ENCODE measurements around the gene CDKN1A.
"Not testable (repeated sequence)": the region's sequence is repeated elsewhere in the genome, so short reads cannot be mapped to it uniquely, and the experiment has no call there.

CDKN1A gene

GRCh38 chr6:36717871-36718540, 39.5 kb downstream of the CDKN1A start:
- no peaks in the 10 kb centered on the region for H3K36me3 ChIP-seq (ENCODE audit: control insufficient read depth, insufficient read depth, low read length)
- no peaks in the 10 kb centered on the region for H3K4me1 ChIP-seq (ENCODE audit: control insufficient read depth, insufficient read depth, low read length, poor library complexity, severe bottlenecking)
- no peaks in the 10 kb centered on the region for H3K9me3 ChIP-seq (ENCODE audit: control insufficient read depth, low read length)
- H3K27me3 ChIP-seq (replicated peaks; ENCODE audit: control insufficient read depth, insufficient read depth, low read length, poor library complexity, severe bottlenecking) = no peaks in the 10 kb centered on the region
- no peak overlapping the region for H3K4me3 ChIP-seq (ENCODE audit: insufficient read depth, low read depth, low read length, poor library complexity, severe bottlenecking)
- no peak overlapping the region for H3K27ac ChIP-seq (ENCODE audit: insufficient read depth, low read length, poor library complexity, severe bottlenecking)
- no peak for DNase-seq

DNA sequence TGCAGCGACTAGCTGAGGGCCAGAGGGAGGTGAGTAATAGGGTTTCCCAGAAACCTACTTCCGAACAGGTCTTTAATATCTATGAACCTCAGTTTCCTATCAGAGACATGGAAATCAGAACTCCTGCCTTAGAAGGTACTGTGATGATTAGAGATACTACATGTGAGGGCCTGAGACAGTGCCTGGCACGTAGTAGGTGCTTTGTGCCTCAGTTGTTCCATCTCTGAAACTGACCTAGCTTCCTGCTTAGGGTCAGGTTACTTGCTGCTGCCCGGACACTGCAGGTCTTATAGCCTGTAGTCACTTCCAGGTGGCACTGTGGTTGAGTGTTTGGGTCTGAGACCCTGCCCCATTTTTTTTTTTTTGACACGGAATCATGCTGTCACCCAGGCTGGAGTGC, 40.0 kb downstream of the CDKN1A start:
- no peak for DNase-seq
- no peaks in the 10 kb centered on the region for H3K4me1 ChIP-seq (ENCODE audit: control insufficient read depth, insufficient read depth, low read length, poor library complexity, severe bottlenecking)
- no peak overlapping the region for H3K27ac ChIP-seq (ENCODE audit: insufficient read depth, low read length, poor library complexity, severe bottlenecking)
- H3K27me3 ChIP-seq (replicated peaks; ENCODE audit: control insufficient read depth, insufficient read depth, low read length, poor library complexity, severe bottlenecking) = no peaks in the 10 kb centered on the region
- H3K4me3 ChIP-seq (ENCODE audit: insufficient read depth, low read depth, low read length, poor library complexity, severe bottlenecking) = no peak overlapping the region
- no peaks in the 10 kb centered on the region for H3K36me3 ChIP-seq (ENCODE audit: control insufficient read depth, insufficient read depth, low read length)
- no peaks in the 10 kb centered on the region for H3K9me3 ChIP-seq (ENCODE audit: control insufficient read depth, low read length)

DNA sequence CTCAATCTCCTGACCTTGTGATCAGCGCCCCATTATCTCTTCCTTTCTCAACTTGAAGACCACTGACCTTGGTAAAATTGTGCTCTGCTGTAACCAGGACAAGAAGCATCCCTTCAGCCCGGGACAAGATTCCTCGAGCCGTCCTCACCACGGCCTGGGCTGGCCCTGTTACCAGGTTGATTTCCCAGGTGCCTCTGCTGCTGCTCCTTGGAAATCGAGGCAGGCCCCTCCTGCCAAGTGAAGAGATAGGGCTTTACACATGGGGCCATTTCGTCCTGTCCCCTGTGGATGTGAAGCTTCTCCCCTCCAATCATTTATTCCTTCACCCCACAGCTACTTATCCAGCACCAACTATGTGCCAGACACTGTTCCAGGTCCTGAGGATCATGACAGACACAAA, 40.6 kb downstream of the CDKN1A start:
- no peaks in the 10 kb centered on the region for H3K27me3 ChIP-seq (replicated peaks; ENCODE audit: control insufficient read depth, insufficient read depth, low read length, poor library complexity, severe bottlenecking)
- no peak overlapping the region for H3K4me3 ChIP-seq (ENCODE audit: insufficient read depth, low read depth, low read length, poor library complexity, severe bottlenecking)
- H3K4me1 ChIP-seq (ENCODE audit: control insufficient read depth, insufficient read depth, low read length, poor library complexity, severe bottlenecking) = no peaks in the 10 kb centered on the region
- no peak overlapping the region for H3K27ac ChIP-seq (ENCODE audit: insufficient read depth, low read length, poor library complexity, severe bottlenecking)
- DNase-seq = no peak
- no peaks in the 10 kb centered on the region for H3K9me3 ChIP-seq (ENCODE audit: control insufficient read depth, low read length)
- H3K36me3 ChIP-seq (ENCODE audit: control insufficient read depth, insufficient read depth, low read length) = no peaks in the 10 kb centered on the region

GRCh38 chr6:36720251-36721141, 42.0 kb downstream of the CDKN1A start:
- Histone ChIP-seq H3K4me1 (ENCODE audit: control insufficient read depth, insufficient read depth, low read length, poor library complexity, severe bottlenecking) (no peaks in the 10 kb centered on the region), H3K4me3 (ENCODE audit: insufficient read depth, low read depth, low read length, poor library complexity, severe bottlenecking) (no peak overlapping the region), H3K27ac (ENCODE audit: insufficient read depth, low read length, poor library complexity, severe bottlenecking) (no peak overlapping the region), H3K27me3 (replicated peaks; ENCODE audit: control insufficient read depth, insufficient read depth, low read length, poor library complexity, severe bottlenecking) (no peaks in the 10 kb centered on the region), H3K9me3 (ENCODE audit: control insufficient read depth, low read length) (no peaks in the 10 kb centered on the region), H3K36me3 (ENCODE audit: control insufficient read depth, insufficient read depth, low read length) (no peaks in the 10 kb centered on the region)
- DNase-seq = no peak

DNA sequence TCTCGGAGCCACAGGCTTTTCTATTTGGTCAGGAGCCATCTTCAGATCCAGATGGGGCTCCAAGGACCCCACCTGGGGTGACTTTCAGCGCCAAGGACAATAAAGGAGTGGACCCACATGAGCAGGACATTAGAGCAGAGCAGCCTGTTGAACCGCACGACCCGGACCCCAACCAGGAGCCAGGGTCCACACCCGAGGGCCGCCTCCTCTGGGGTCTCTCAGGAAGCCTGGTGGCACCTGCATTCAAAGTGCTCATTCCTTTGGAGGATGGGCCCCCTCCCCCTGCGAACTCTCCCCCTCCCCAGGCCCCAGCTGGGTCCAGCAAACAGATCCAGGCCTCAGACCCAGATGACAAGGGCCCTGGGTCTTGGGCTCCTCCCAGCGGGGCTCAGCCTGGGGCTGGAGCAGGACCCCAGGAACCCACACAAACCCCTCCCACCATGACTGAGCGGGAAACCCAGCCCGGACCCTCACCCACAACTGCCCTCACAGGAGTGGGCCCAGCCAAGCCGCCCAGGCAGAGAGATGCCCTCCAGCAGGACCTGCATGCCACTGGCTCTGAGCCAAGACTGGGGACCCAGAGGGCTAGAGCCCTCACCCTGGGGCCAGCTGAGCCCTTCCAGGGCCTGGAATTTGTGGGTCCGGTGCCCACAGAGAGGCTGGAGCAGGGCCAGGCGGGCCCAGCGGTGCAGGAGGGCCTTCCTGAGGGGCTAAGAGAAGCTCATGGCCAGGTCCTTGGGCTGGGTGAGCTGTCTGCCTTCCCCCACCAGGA, 43.0 kb downstream of the CDKN1A start:
- Histone ChIP-seq H3K27me3 (replicated peaks; ENCODE audit: control insufficient read depth, insufficient read depth, low read length, poor library complexity, severe bottlenecking) (no peaks in the 10 kb centered on the region), H3K27ac (ENCODE audit: insufficient read depth, low read length, poor library complexity, severe bottlenecking) (no peak overlapping the region), H3K4me1 (ENCODE audit: control insufficient read depth, insufficient read depth, low read length, poor library complexity, severe bottlenecking) (no peaks in the 10 kb centered on the region), H3K9me3 (ENCODE audit: control insufficient read depth, low read length) (no peaks in the 10 kb centered on the region), H3K36me3 (ENCODE audit: control insufficient read depth, insufficient read depth, low read length) (no peaks in the 10 kb centered on the region), H3K4me3 (ENCODE audit: insufficient read depth, low read depth, low read length, poor library complexity, severe bottlenecking) (no peak overlapping the region)
- no peak for DNase-seq

- Histone ChIP-seq H3K27ac (ENCODE audit: insufficient read depth, low read length, poor library complexity, severe bottlenecking) (no peak overlapping the region), H3K36me3 (ENCODE audit: control insufficient read depth, insufficient read depth, low read length) (no peaks in the 10 kb centered on the region), H3K4me1 (ENCODE audit: control insufficient read depth, insufficient read depth, low read length, poor library complexity, severe bottlenecking) (peaks cover 2% of the 10 kb centered on the region), H3K9me3 (ENCODE audit: control insufficient read depth, low read length) (no peaks in the 10 kb centered on the region), H3K27me3 (replicated peaks; ENCODE audit: control insufficient read depth, insufficient read depth, low read length, poor library complexity, severe bottlenecking) (no peaks in the 10 kb centered on the region), H3K4me3 (ENCODE audit: insufficient read depth, low read depth, low read length, poor library complexity, severe bottlenecking) (no peak overlapping the region)
- no peak for DNase-seq
Measured at GRCh38 chr6:36722365-36722764, 43.9 kb downstream of the CDKN1A start.

- no peaks in the 10 kb centered on the region for H3K9me3 ChIP-seq (ENCODE audit: control insufficient read depth, low read length)
- H3K36me3 ChIP-seq (ENCODE audit: control insufficient read depth, insufficient read depth, low read length) = no peaks in the 10 kb centered on the region
- peaks cover 6% of the 10 kb centered on the region for H3K4me1 ChIP-seq (ENCODE audit: control insufficient read depth, insufficient read depth, low read length, poor library complexity, severe bottlenecking)
- H3K27ac ChIP-seq (ENCODE audit: insufficient read depth, low read length, poor library complexity, severe bottlenecking) = no peak overlapping the region
- no peak overlapping the region for H3K4me3 ChIP-seq (ENCODE audit: insufficient read depth, low read depth, low read length, poor library complexity, severe bottlenecking)
- no peaks in the 10 kb centered on the region for H3K27me3 ChIP-seq (replicated peaks; ENCODE audit: control insufficient read depth, insufficient read depth, low read length, poor library complexity, severe bottlenecking)
- no peak for DNase-seq
Measured at GRCh38 chr6:36722879-36723278, 44.4 kb downstream of the CDKN1A start.

GRCh38 chr6:36723992-36724391, 45.5 kb downstream of the CDKN1A start:
- DNase-seq; H3K27me3 ChIP-seq (replicated peaks; ENCODE audit: control insufficient read depth, insufficient read depth, low read length, poor library complexity, severe bottlenecking); H3K27ac ChIP-seq (ENCODE audit: insufficient read depth, low read length, poor library complexity, severe bottlenecking); H3K4me3 ChIP-seq (ENCODE audit: insufficient read depth, low read depth, low read length, poor library complexity, severe bottlenecking); H3K36me3 ChIP-seq (ENCODE audit: control insufficient read depth, insufficient read depth, low read length); H3K4me1 ChIP-seq (ENCODE audit: control insufficient read depth, insufficient read depth, low read length, poor library complexity, severe bottlenecking); H3K9me3 ChIP-seq (ENCODE audit: control insufficient read depth, low read length): not testable (repeated sequence)

GRCh38 chr6:36724514-36725390, 46.2 kb downstream of the CDKN1A start:
- no peak overlapping the region for H3K27ac ChIP-seq (ENCODE audit: insufficient read depth, low read length, poor library complexity, severe bottlenecking)
- peak in 2 of 3 donors; percentile 15 to 29 for DNase-seq

More at GRCh38 chr6:36724514-36725390, 46.2 kb downstream of the CDKN1A start:
- Histone ChIP-seq H3K9me3 (ENCODE audit: control insufficient read depth, low read length) (no peaks in the 10 kb centered on the region), H3K36me3 (ENCODE audit: control insufficient read depth, insufficient read depth, low read length) (no peaks in the 10 kb centered on the region), H3K4me3 (ENCODE audit: insufficient read depth, low read depth, low read length, poor library complexity, severe bottlenecking) (no peak overlapping the region), H3K27me3 (replicated peaks; ENCODE audit: control insufficient read depth, insufficient read depth, low read length, poor library complexity, severe bottlenecking) (no peaks in the 10 kb centered on the region), H3K4me1 (ENCODE audit: control insufficient read depth, insufficient read depth, low read length, poor library complexity, severe bottlenecking) (peaks cover 8% of the 10 kb centered on the region)

Measured in effector memory CD4-positive, alpha-beta T cell (primary cell).